GM18505 (cell line): Measurements from ENCODE around the gene REM2.

Experiments used
- ATAC-seq: cut with Tn5 transposase; IDR thresholded peaks from one replicate; pipeline ENCODE4 v1.9.1; 2021; ENCODE audit not compliant: unreplicated experiment
- POLR2A ChIP-seq: IDR thresholded peaks from 4 replicates; pipeline ENCODE4 v1.6.1; 2011; ENCODE audit warnings: borderline replicate concordance; ENCODE audit not compliant: insufficient read depth, insufficient read length; ENCODE audit errors: extremely low read depth

The REM2 gene

GRCh38 chr14:22883173-22883976 lies at the start of gene REM2:
REM2 (plus strand) TSS chr14:22883222; CDS start chr14:22883288, 66 bp downstream.
- TF ChIP-seq POLR2A: no peak
- no peak for ATAC-seq

- no peak for ATAC-seq
- TF ChIP-seq POLR2A: no peak
Measured at GRCh38 chr14:22835505-22835904, 47.5 kb upstream of the REM2 start.

- ATAC-seq: no peak
- no peak for TF ChIP-seq POLR2A
Measured at GRCh38 chr14:22836301-22837113, 46.5 kb upstream of the REM2 start, which contains the start of gene MMP14. MMP14 (plus strand) TSS chr14:22836585; CDS start chr14:22836818, 233 bp downstream.

- no peak for TF ChIP-seq POLR2A
- no peak for ATAC-seq
Measured at GRCh38 chr14:22837114-22837749, 45.8 kb upstream of the REM2 start.

GRCh38 chr14:22837750-22838538 lies 45.1 kb upstream of the REM2 start:
- no peak for ATAC-seq
- TF ChIP-seq POLR2A: no peak

GRCh38 chr14:22838631-22839041 lies 44.4 kb upstream of the REM2 start:
- no peak for ATAC-seq
- no peak for TF ChIP-seq POLR2A

GRCh38 chr14:22839159-22839779 lies 43.8 kb upstream of the REM2 start:
- ATAC-seq: no peak
- TF ChIP-seq POLR2A: no peak

- no peak for TF ChIP-seq POLR2A
- no peak for ATAC-seq
Measured at GRCh38 chr14:22841311-22841710, 41.7 kb upstream of the REM2 start.

- no peak for ATAC-seq
- no peak for TF ChIP-seq POLR2A
Measured at GRCh38 chr14:22841769-22842168, 41.3 kb upstream of the REM2 start.

- ATAC-seq: no peak
Measured at GRCh38 chr14:22842211-22843122, 40.6 kb upstream of the REM2 start.

GRCh38 chr14:22843123-22843925 lies 39.7 kb upstream of the REM2 start:
- ATAC-seq: no peak
- TF ChIP-seq POLR2A: no peak

More at GRCh38 chr14:22842211-22843122, 40.6 kb upstream of the REM2 start:
- TF ChIP-seq POLR2A: no peak
